ENCODE results near the gene AGPAT1. TPM values are rescaled to one million over a fixed set of nuclear protein-coding genes. Genes with fewer than 3 reads are reported as not detected.
"Not testable (repeated sequence)": the region's sequence is repeated elsewhere in the genome, so short reads cannot be mapped to it uniquely, and the experiment has no call there.

Gene AGPAT1
- total RNA-seq, 2 donors from 2014 or later: 22.7 to 54.2 TPM

- not testable (repeated sequence) for H3K9me3 ChIP-seq (ENCODE audit: control insufficient read depth, low read length, poor library complexity, severe bottlenecking); DNase-seq; H3K27me3 Mint-ChIP-seq; ATAC-seq
- Mint-ChIP-seq H3K4me1 (peaks cover 48% of the 10 kb centered on the region), H3K36me3 (ENCODE audit: low read depth) (peaks cover 20% of the 10 kb centered on the region), H3K27ac (peak overlapping the region; percentile 98), H3K4me3 (peak overlapping the region; percentile 98)
Measured at GRCh38 chr6:32187725-32188380, 12.0 kb upstream of the AGPAT1 start.

- no peaks in the 10 kb centered on the region for H3K9me3 ChIP-seq (ENCODE audit: control insufficient read depth, low read length, poor library complexity, severe bottlenecking)
- ATAC-seq (no peak), DNase-seq (no peak)
- Mint-ChIP-seq H3K4me3 (peak overlapping the region; percentile 98), H3K4me1 (peaks cover 45% of the 10 kb centered on the region), H3K27me3 (no peaks in the 10 kb centered on the region), H3K27ac (peak overlapping the region; percentile 98), H3K36me3 (ENCODE audit: low read depth) (peaks cover 20% of the 10 kb centered on the region)
Measured at GRCh38 chr6:32187009-32187709, 11.3 kb upstream of the AGPAT1 start.

GRCh38 chr6:32186151-32186840 is 10.4 kb upstream of the AGPAT1 start:
- Mint-ChIP-seq H3K27ac (peak overlapping the region; percentile 98), H3K4me1 (peaks cover 42% of the 10 kb centered on the region), H3K4me3 (peak overlapping the region; percentile 98), H3K36me3 (ENCODE audit: low read depth) (peaks cover 14% of the 10 kb centered on the region)
- DNase-seq; H3K9me3 ChIP-seq (ENCODE audit: control insufficient read depth, low read length, poor library complexity, severe bottlenecking); H3K27me3 Mint-ChIP-seq; ATAC-seq: not testable (repeated sequence)

GRCh38 chr6:32185681-32186131 is 9.8 kb upstream of the AGPAT1 start:
- DNase-seq: peak in 2 of 3 donors; percentile 44 to 62
- H3K4me1 Mint-ChIP-seq: peaks cover 41% of the 10 kb centered on the region
- ATAC-seq: peak; percentile 81

GRCh38 chr6:32184084-32184640 is 8.3 kb upstream of the AGPAT1 start, which contains the start of gene AGER:
Gene AGER (minus strand): TSS chr6:32184253. CDS start chr6:32184222, 31 bp downstream.
- Mint-ChIP-seq H3K27ac (peak within 1 kb of the TSS; percentile 98), H3K4me1 (peaks cover 46% of the 10 kb centered on the region), H3K4me3 (no peak within 1 kb of the TSS), H3K27me3 (no peaks in the 10 kb centered on the region), H3K36me3 (ENCODE audit: low read depth) (peaks cover 16% of the 10 kb centered on the region)
- no peak for ATAC-seq
- no peak for DNase-seq
- no peaks in the 10 kb centered on the region for H3K9me3 ChIP-seq (ENCODE audit: control insufficient read depth, low read length, poor library complexity, severe bottlenecking)

More at GRCh38 chr6:32185681-32186131, 9.8 kb upstream of the AGPAT1 start:
- Mint-ChIP-seq H3K4me3 (peak overlapping the region; percentile 98), H3K27ac (peak overlapping the region; percentile 98), H3K36me3 (ENCODE audit: low read depth) (peaks cover 14% of the 10 kb centered on the region)
- not testable (repeated sequence) for H3K9me3 ChIP-seq (ENCODE audit: control insufficient read depth, low read length, poor library complexity, severe bottlenecking); H3K27me3 Mint-ChIP-seq

- ATAC-seq (no peak), DNase-seq (no peak)
- no peak overlapping the region for H3K4me3 Mint-ChIP-seq
- peaks cover 12% of the 10 kb centered on the region for H3K36me3 Mint-ChIP-seq (ENCODE audit: low read depth)
- H3K9me3 ChIP-seq (ENCODE audit: control insufficient read depth, low read length, poor library complexity, severe bottlenecking): no peaks in the 10 kb centered on the region
- peak overlapping the region; percentile 63 for H3K27ac Mint-ChIP-seq
- H3K4me1 Mint-ChIP-seq: peaks cover 46% of the 10 kb centered on the region
- no peaks in the 10 kb centered on the region for H3K27me3 Mint-ChIP-seq
Measured at GRCh38 chr6:32183483-32184083, 7.7 kb upstream of the AGPAT1 start.

- no peak overlapping the region for H3K4me3 Mint-ChIP-seq
- no peak for DNase-seq
- peaks cover 47% of the 10 kb centered on the region for H3K4me1 Mint-ChIP-seq
- no peak for ATAC-seq
- peak overlapping the region; percentile 63 for H3K27ac Mint-ChIP-seq
- no peaks in the 10 kb centered on the region for H3K27me3 Mint-ChIP-seq
- no peaks in the 10 kb centered on the region for H3K9me3 ChIP-seq (ENCODE audit: control insufficient read depth, low read length, poor library complexity, severe bottlenecking)
- H3K36me3 Mint-ChIP-seq (ENCODE audit: low read depth): peaks cover 14% of the 10 kb centered on the region
Measured at GRCh38 chr6:32183030-32183429, 7.1 kb upstream of the AGPAT1 start.

GRCh38 chr6:32182555-32182981 is 6.7 kb upstream of the AGPAT1 start:
- peak overlapping the region; percentile 63 for H3K27ac Mint-ChIP-seq
- H3K4me3 Mint-ChIP-seq: no peak overlapping the region
- DNase-seq: no peak
- ATAC-seq: no peak
- H3K9me3 ChIP-seq (ENCODE audit: control insufficient read depth, low read length, poor library complexity, severe bottlenecking): no peaks in the 10 kb centered on the region
- H3K36me3 Mint-ChIP-seq (ENCODE audit: low read depth): peaks cover 14% of the 10 kb centered on the region
- H3K4me1 Mint-ChIP-seq: peaks cover 46% of the 10 kb centered on the region
- H3K27me3 Mint-ChIP-seq: no peaks in the 10 kb centered on the region

GRCh38 chr6:32181915-32182529 is 6.1 kb upstream of the AGPAT1 start:
- Mint-ChIP-seq H3K27me3 (no peaks in the 10 kb centered on the region), H3K4me3 (no peak overlapping the region), H3K36me3 (ENCODE audit: low read depth) (peaks cover 14% of the 10 kb centered on the region), H3K4me1 (peaks cover 46% of the 10 kb centered on the region), H3K27ac (peak overlapping the region; percentile 56)
- DNase-seq (no peak), ATAC-seq (no peak)
- no peaks in the 10 kb centered on the region for H3K9me3 ChIP-seq (ENCODE audit: control insufficient read depth, low read length, poor library complexity, severe bottlenecking)

GRCh38 chr6:32181148-32181702 is 5.3 kb upstream of the AGPAT1 start:
- ATAC-seq (no peak), DNase-seq (no peak)
- Mint-ChIP-seq H3K27me3 (no peaks in the 10 kb centered on the region), H3K36me3 (ENCODE audit: low read depth) (peaks cover 10% of the 10 kb centered on the region), H3K4me3 (no peak overlapping the region), H3K27ac (peak overlapping the region; percentile 98), H3K4me1 (peaks cover 46% of the 10 kb centered on the region)
- no peaks in the 10 kb centered on the region for H3K9me3 ChIP-seq (ENCODE audit: control insufficient read depth, low read length, poor library complexity, severe bottlenecking)

- H3K27me3 Mint-ChIP-seq: no peaks in the 10 kb centered on the region
- peaks cover 52% of the 10 kb centered on the region for H3K4me1 Mint-ChIP-seq
- peaks cover 6% of the 10 kb centered on the region for H3K36me3 Mint-ChIP-seq (ENCODE audit: low read depth)
- H3K4me3 Mint-ChIP-seq: peak overlapping the region; percentile 69
- H3K9me3 ChIP-seq (ENCODE audit: control insufficient read depth, low read length, poor library complexity, severe bottlenecking): no peaks in the 10 kb centered on the region
- ATAC-seq (no peak), DNase-seq (no peak)
- peak overlapping the region; percentile 98 for H3K27ac Mint-ChIP-seq
Measured at GRCh38 chr6:32179766-32180405, 4.0 kb upstream of the AGPAT1 start.

Data from T-helper 17 cell (primary cell).